Adrenal gland (tissue), 5 donors: ENCODE measurements around the gene LDB2.

ENCODE experiments used
- POLR2A ChIP-seq, 2 donors: fragments of 450-650 bp; IDR thresholded peaks; one replicate each; pipeline ENCODE4 v1.6.1; 2017; ENCODE audit warnings: antibody characterized with exemption in 2 of 2, mild to moderate bottlenecking in 2 of 2, moderate library complexity in 1 of 2
- TF ChIP-seq, protein P1 (sequence below), 6 experiments: fragments of 450-650 bp in 4 of 6; fragments of 200-600 bp in 2 of 6; sonication (generic) in 1 of 6; IDR thresholded peaks; 1 replicate in 5 of 6; 2 replicates in 1 of 6; pipeline versions ENCODE4 v1.5.1 to v1.8.0; 2016 to 2021; ENCODE audit warnings: antibody characterized with exemption in 6 of 6, mild to moderate bottlenecking in 2 of 6, moderate library complexity in 1 of 6
- donor health status: DM: no; HTN: no; CAD: no.

DNA sequence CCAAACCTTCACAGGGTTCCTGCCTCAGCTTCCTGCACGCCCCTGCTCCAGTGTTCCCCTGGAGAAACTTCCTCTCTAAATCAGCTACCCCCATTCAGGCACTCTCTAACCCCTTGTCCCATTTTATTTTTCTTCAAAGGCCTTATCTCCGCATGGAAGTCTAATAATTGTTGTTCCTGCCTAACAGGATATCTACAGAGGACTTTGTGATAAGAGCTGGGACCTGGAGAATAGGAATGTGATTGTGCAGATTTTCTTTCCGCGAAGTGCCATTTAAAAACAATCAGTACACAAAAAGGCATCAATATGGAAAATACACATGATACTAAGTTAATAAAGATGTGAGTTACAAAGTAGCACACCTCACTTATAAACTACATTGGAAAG, 32.6 kb downstream of the LDB2 start:
- TF ChIP-seq, protein P1, sequence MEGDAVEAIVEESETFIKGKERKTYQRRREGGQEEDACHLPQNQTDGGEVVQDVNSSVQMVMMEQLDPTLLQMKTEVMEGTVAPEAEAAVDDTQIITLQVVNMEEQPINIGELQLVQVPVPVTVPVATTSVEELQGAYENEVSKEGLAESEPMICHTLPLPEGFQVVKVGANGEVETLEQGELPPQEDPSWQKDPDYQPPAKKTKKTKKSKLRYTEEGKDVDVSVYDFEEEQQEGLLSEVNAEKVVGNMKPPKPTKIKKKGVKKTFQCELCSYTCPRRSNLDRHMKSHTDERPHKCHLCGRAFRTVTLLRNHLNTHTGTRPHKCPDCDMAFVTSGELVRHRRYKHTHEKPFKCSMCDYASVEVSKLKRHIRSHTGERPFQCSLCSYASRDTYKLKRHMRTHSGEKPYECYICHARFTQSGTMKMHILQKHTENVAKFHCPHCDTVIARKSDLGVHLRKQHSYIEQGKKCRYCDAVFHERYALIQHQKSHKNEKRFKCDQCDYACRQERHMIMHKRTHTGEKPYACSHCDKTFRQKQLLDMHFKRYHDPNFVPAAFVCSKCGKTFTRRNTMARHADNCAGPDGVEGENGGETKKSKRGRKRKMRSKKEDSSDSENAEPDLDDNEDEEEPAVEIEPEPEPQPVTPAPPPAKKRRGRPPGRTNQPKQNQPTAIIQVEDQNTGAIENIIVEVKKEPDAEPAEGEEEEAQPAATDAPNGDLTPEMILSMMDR (IDR thresholded peaks at IDR 0.05) = no peak
- TF ChIP-seq POLR2A (IDR thresholded peaks at IDR 0.05) = no peak
